Neural crest cell (in vitro differentiated cells): Measurements from ENCODE around the gene HBP1. TPM values are rescaled to one million over a fixed set of nuclear protein-coding genes. Genes with fewer than 3 reads are reported as not detected.

Experiments
- DNase-seq: peaks from one replicate; pipeline ENCODE4 v3.0.0; 2021; ENCODE audit warnings: low read depth, mixed read lengths, low spot score
- H3K27ac Mint-ChIP-seq: one replicate; pipeline ENCODE4 v1.8.0; 2021; ENCODE audit warnings: mild to moderate bottlenecking, mixed read lengths; ENCODE audit not compliant: unreplicated experiment
- H3K27me3 Mint-ChIP-seq: 2 replicates; pipeline ENCODE4 v1.8.0; 2021; ENCODE audit warnings: low read depth, mild to moderate bottlenecking, mixed read lengths
- H3K36me3 Mint-ChIP-seq: 2 replicates; pipeline ENCODE4 v1.8.0; 2021; ENCODE audit warnings: low read depth, mild to moderate bottlenecking, mixed read lengths
- H3K4me1 Mint-ChIP-seq: 2 replicates; pipeline ENCODE4 v1.8.0; 2021; ENCODE audit warnings: mixed read lengths
- H3K4me3 Mint-ChIP-seq: one replicate; pipeline ENCODE4 v1.8.0; 2021; ENCODE audit warnings: mild to moderate bottlenecking, mixed read lengths
- H3K9me3 Mint-ChIP-seq: 2 replicates; pipeline ENCODE4 v1.8.0; 2021; ENCODE audit warnings: mixed read lengths
- total RNA-seq: library from RNA; stranded (reverse); gene quantifications from 2 replicates; pipeline ENCODE4 v1.2.1, GENCODE V29; 2021
- TF ChIP-seq, protein P1 (sequence below): fragments of 200-600 bp; sonication (generic); conservative IDR thresholded peaks from 2 replicates; pipeline ENCODE4 v1.5.0; 2021; ENCODE audit warnings: antibody characterized with exemption, mild to moderate bottlenecking

Gene HBP1
- total RNA-seq, 1 donor from 2014 or later, result 15.7 TPM

DNA sequence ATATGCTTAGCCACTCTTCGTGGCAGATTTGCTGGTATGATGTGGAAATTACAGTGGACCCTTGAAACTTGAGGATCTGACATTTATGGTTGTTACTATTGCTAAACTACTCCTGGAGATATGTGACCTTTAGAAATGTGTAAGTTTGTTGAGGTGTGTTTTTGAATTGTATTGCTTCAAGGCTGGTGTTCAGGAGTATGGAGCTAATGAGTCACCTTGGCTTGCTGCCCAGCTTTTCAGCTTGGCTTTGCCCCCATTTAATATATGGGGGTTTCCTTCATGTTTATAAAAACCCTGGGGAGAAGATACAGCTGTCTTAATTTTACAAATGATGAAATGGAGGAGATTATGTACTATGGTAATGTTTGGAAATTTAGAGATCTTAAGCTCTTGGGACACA lies 11.6 kb downstream of the HBP1 start:
- Mint-ChIP-seq H3K27me3 (no peaks in the 10 kb centered on the region), H3K4me3 (no peak overlapping the region), H3K9me3 (no peaks in the 10 kb centered on the region), H3K4me1 (no peaks in the 10 kb centered on the region), H3K27ac (no peak overlapping the region), H3K36me3 (peaks cover 10% of the 10 kb centered on the region)
- DNase-seq, result no peak
- TF ChIP-seq, protein P1, sequence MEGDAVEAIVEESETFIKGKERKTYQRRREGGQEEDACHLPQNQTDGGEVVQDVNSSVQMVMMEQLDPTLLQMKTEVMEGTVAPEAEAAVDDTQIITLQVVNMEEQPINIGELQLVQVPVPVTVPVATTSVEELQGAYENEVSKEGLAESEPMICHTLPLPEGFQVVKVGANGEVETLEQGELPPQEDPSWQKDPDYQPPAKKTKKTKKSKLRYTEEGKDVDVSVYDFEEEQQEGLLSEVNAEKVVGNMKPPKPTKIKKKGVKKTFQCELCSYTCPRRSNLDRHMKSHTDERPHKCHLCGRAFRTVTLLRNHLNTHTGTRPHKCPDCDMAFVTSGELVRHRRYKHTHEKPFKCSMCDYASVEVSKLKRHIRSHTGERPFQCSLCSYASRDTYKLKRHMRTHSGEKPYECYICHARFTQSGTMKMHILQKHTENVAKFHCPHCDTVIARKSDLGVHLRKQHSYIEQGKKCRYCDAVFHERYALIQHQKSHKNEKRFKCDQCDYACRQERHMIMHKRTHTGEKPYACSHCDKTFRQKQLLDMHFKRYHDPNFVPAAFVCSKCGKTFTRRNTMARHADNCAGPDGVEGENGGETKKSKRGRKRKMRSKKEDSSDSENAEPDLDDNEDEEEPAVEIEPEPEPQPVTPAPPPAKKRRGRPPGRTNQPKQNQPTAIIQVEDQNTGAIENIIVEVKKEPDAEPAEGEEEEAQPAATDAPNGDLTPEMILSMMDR, result no peak

DNA sequence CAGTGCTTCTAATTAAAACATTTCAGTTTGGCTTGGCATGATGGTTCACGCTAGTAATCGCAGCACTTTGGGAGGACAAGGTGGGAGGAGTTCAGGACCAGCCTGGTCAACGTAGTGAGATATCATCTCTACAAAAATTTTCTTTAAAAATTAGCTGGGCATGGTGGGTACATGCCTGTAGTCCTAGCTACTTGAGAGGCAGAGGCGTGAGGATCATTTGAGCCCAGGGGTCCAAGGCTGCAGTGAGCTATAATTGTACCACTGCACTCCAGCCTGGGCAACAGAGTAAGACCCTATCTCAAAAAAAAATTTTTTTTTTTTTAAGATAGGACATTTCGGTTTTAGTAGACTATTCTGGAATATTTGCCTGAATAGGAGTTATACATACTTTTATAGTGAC lies 12.4 kb downstream of the HBP1 start:
- H3K36me3 Mint-ChIP-seq, result peaks cover 10% of the 10 kb centered on the region
- no peaks in the 10 kb centered on the region for H3K27me3 Mint-ChIP-seq
- TF ChIP-seq, protein P1, result no peak
- H3K4me1 Mint-ChIP-seq, result no peaks in the 10 kb centered on the region
- DNase-seq, result no peak
- no peak overlapping the region for H3K27ac Mint-ChIP-seq
- no peaks in the 10 kb centered on the region for H3K9me3 Mint-ChIP-seq
- no peak overlapping the region for H3K4me3 Mint-ChIP-seq

DNA sequence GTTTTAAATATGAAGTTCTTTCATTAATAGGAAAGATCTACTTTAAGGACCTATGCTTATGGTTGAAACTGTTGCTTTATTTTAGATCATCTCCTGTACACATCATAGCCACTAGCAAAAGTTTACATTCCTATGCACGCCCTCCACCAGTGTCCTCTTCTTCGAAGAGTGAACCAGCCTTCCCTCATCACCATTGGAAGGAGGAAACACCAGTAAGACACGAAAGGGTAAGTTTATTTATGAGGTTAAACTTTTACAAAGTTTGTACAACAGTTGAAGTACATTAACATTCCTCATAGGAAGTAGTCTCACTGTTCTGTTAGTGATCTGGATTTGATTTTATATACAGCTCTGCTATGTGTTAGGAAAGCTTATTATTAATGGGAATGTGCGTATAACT lies 16.9 kb downstream of the HBP1 start:
- DNase-seq, result no peak
- no peaks in the 10 kb centered on the region for H3K9me3 Mint-ChIP-seq
- TF ChIP-seq, protein P1, result no peak
- H3K4me3 Mint-ChIP-seq, result no peak overlapping the region
- H3K27me3 Mint-ChIP-seq, result no peaks in the 10 kb centered on the region
- no peak overlapping the region for H3K27ac Mint-ChIP-seq
- no peaks in the 10 kb centered on the region for H3K4me1 Mint-ChIP-seq
- H3K36me3 Mint-ChIP-seq, result peaks cover 18% of the 10 kb centered on the region

DNA sequence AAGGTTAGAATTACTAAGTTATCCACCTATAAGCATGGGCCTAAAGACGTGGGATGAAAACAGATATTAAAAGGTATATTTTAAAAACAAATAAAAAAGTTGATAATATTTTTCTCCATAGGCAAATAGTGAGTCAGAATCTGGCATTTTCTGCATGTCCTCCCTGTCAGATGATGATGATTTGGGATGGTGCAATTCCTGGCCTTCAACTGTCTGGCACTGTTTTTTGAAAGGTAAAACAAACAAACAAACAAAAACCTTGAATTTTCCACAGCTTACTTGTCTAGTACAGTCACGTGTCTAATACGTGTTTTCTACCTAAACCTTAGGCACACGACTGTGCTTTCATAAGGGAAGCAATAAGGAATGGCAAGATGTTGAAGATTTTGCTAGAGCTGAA lies 17.4 kb downstream of the HBP1 start:
- no peak for DNase-seq
- Mint-ChIP-seq H3K9me3 (no peaks in the 10 kb centered on the region), H3K27ac (no peak overlapping the region), H3K4me3 (no peak overlapping the region), H3K36me3 (peaks cover 14% of the 10 kb centered on the region), H3K4me1 (no peaks in the 10 kb centered on the region), H3K27me3 (no peaks in the 10 kb centered on the region)
- TF ChIP-seq, protein P1, result no peak

DNA sequence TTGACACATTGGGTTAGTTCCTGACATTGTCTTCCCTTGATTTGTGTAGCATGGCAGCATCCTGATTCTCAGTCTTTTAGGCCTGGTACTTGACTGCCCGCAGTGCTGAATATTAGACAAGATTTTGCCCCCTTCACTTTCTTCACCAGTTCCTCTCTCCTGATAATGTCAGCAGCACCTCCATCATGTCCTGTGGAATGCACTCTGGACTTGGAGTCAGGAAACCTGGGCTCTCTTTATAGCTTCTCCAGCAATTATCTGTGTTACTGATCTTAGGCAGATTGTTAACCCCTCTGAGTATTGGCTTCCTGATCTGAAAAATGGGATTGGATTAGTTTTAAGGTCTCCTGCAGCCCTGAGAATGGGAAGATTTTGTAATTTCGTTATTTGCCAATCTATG lies 19.0 kb downstream of the HBP1 start:
- TF ChIP-seq, protein P1, result no peak
- no peak overlapping the region for H3K27ac Mint-ChIP-seq

DNA sequence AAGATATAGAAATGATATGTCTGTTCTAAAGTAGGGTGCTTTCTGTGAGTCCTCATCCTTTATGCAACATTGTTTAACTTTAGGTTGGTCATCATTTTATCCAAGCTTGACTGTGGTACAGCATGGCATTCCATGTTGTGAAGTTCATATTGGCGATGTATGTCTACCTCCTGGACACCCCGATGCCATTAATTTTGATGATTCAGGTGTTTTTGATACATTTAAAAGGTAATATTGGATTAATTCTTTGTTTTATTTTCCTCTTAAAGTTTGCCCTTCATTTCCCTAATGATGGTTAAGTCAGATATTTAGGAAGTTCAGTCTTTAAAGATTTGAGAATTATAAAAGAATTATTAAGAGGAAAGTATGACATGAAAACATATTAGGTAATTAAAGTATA lies 21.3 kb downstream of the HBP1 start:
- Mint-ChIP-seq H3K4me3 (no peak overlapping the region), H3K36me3 (peaks cover 12% of the 10 kb centered on the region), H3K4me1 (peaks cover 7% of the 10 kb centered on the region), H3K27ac (no peak overlapping the region), H3K27me3 (no peaks in the 10 kb centered on the region), H3K9me3 (no peaks in the 10 kb centered on the region)
- TF ChIP-seq, protein P1, result no peak
- DNase-seq, result no peak

More for the DNA sequence above, 19.0 kb downstream of the HBP1 start:
- Mint-ChIP-seq H3K4me3 (no peak overlapping the region), H3K4me1 (no peaks in the 10 kb centered on the region), H3K27me3 (no peaks in the 10 kb centered on the region), H3K9me3 (no peaks in the 10 kb centered on the region), H3K36me3 (peaks cover 14% of the 10 kb centered on the region)
- DNase-seq, result no peak
